ENCODE measurements around the gene ZNF768.

The ZNF768 gene

DNA sequence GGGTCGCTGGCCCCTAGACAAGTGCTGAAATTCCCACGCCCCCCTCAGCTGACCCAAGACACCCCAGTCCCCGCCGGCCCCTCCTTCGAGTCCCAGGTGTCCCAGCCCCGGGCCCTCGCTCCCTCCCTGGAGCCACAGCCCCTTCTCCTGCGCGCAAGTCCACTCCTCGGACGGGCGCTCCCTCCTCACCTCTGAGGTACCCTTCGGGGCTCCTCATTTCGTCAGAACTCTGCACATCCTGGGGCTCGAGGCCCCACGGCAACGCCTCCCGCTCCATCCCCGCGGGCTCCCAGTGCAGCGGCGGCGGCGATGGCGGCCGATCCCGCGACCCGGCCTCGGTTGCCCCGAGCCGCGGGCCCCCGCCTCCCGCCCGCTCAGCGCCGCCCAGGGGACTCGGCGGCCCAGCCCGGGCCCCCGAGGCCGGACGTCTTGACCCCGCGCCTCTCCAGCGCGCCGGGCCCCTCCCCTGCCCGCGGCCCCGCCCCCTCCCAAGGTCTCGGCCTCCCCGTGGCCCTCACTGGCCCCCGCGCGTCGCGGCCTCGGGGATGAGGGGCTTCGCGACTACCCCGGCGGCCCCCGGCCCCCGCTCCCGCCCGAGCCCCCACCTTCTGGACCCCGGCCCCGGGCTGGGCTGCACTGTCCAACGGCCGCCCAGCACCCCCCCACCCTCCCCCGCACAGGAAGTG is at the start of gene ZNF768:
TSS of gene ZNF768 (minus strand) at position 430 of the 686 bp plus-strand sequence. CDS start at position 277, 153 bp downstream.
- no peak for DNase-seq

DNA sequence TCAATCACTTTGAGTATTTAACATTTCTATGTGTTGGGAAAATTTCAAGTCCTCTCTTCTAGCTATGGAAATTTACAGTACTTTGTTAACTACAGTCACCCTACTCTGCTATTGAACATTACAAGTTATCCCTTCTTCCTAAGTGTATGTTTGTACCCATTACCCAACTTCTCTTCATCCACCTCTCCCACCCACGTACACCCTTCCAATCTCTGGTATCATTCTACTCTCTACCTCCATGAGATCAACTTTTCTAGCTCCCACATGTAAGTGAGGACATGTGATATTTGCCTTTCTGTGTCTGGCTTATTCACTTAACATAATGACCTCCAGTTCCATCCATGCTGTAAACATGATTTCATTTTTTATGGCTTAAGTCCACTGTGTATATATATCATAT is 48.3 kb upstream of the ZNF768 start:
- no peak for DNase-seq

GRCh38 chr16:30571445-30572322 is 45.3 kb upstream of the ZNF768 start, which contains the start of gene ZNF688:
Gene ZNF688, minus strand, starts transcription at chr16:30571714. Its CDS starts 85 bp downstream, at chr16:30571629.
- peak; percentile 85 for DNase-seq

GRCh38 chr16:30570636-30571444 is 44.5 kb upstream of the ZNF768 start:
- DNase-seq, result no peak

DNA sequence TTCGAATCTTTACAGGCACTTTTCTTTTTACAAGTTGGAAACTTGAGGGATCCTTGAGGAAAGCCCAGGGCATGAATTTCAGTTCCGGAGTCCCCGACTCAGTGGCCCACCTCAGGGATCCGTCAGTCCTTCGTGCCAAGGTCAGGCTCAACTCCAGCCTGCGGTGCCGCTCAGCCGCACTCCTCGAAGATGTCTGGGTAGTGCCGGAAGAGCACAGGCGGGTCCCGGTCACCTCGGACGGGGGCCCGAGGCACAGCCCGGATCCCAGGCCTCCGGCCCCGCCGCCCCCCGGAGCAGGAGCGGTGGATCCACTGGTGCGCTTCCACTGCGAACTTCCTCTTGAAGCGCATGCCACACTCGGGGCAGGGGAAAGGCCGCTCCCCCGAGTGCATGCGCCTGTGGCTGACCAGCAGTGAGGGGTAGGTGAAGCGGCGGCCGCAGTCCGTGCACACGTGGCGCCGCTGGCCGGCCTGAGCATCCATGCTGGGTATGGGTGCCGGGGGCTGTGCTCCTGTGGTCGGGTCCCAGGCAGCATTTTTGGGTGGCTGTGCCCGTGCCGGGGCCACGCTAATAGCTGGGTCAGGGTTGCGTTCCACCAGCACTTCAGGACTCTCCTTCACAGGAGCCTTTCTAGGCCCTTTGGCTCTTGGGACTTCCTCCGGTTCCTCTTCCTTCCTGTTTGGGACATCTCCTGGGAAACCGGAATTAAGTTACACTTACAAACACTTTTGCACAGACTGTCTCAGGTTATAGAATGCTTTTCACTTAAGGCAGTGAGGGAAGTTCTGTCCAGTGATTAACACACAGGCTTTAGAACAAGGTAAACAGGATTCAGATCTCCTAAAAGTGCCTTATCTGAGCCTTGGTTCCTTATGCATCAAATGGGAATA is 43.6 kb upstream of the ZNF768 start:
- no peak for DNase-seq

DNA sequence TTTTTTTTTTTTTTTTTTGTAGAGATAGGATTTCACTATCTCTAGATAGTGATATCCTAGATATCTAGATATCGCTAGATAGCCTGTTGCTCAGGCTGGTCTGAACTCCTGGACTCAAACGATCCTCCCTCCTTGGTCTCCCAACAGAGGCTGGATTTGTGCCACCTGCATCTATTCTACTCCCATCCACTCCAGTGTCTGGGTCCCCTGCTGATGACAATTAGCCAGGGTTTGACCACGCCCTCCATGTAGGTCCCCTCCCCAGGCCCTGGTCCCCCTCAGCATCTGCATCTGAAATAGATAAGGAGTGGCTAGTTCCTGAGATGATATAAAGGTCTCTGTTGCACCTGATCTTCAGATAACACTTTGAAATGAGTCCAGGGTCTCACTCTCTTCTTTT is 42.9 kb upstream of the ZNF768 start:
- no peak for DNase-seq

- no peak for DNase-seq
Observed at GRCh38 chr16:30567991-30568638, 41.7 kb upstream of the ZNF768 start.

GRCh38 chr16:30567160-30567990 is 41.0 kb upstream of the ZNF768 start:
- no peak for DNase-seq

- DNase-seq, result no peak
Observed at GRCh38 chr16:30566531-30566930, 40.2 kb upstream of the ZNF768 start.

DNA sequence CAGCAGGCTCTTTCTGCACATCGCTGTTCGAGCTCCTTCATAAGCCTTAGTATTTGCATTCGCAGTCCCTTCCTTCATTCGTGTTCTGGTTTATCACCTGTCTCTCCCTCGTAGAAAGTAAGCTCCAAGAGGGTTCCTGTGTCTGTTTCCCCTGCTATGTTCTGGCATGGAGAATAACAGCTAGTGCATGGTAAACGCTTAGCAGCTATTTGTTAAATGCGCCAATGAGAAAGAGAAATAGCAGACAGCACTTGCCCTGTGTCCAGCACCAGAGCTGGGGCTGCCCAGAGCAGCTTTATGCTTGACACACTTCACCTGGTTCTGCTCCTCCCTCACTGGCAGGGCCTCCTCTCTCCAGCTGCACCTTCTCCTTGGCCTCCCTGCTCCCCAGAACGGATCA is 39.6 kb upstream of the ZNF768 start:
- no peak for DNase-seq

DNA sequence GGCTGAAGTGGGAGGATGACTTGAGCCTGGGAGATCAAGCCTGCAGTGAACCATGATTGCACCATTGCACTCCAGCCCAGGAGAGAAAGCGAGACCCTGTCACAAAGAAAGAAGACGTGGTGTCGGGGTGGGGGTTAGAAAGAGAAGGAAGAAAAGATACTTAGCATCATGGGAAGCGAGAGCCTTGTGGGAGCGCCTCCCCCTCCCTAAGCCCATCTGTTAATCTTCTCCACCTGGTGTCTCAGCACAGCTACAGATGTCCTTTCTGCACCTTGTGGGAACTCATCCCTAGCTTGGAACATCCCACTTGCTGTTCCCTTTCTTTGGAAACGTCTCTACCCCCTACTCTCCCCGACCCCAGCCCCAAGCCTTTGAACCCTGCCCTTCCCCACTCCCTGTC is 39.2 kb upstream of the ZNF768 start:
- no peak for DNase-seq

- no peak for DNase-seq
Observed at GRCh38 chr16:30562021-30562420, 35.7 kb upstream of the ZNF768 start.

GRCh38 chr16:30561089-30561816 is 34.9 kb upstream of the ZNF768 start:
- no peak for DNase-seq

DNA sequence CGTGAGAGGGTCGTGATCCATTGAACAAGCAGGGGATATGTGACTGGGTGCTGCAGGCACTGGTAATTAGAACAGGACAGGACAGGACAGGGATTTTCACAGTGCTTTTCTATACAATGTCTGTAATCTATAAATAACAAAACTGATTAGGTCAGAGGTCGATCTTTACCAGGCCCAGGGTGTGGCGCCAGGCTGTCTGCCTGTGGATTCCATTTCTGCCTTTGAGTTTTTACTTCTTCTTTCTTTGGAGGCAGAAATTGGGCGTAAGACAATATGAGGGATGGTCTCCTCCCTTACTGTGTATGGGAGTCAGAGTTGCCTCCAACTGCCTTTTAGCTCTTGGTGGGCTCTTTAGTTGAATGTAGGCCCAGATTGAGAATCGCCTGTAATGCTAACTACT is 33.3 kb upstream of the ZNF768 start:
- DNase-seq, result no peak

DNA sequence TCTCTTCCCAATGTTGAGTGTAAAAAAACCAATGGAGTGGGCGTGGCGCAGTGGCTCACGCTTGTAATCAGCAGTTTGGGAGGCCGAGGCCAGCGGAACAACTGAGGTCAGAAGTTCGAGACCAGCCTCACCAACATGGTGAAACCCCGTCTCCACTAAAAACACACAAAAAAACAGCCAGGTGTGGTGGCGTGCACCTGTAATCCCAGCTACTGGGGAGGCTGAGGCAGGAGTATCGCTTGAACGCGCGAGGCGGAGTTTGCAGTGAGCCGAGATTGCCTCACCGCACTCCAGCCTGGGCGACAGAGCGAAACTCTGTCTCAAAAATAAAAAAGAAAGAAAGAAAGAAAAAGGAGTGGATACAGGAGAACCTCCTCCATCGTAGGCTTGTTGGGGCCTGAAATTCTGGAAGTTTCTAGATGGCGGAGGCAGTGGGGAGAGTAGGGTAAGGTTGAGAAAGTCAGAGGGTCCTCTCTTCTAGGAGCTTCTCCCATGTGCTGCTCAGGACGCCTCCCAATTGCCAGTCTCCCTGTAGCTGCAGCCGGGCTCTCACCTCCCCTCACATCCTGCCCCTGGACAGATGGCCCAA is 32.5 kb upstream of the ZNF768 start:
- no peak for DNase-seq

DNA sequence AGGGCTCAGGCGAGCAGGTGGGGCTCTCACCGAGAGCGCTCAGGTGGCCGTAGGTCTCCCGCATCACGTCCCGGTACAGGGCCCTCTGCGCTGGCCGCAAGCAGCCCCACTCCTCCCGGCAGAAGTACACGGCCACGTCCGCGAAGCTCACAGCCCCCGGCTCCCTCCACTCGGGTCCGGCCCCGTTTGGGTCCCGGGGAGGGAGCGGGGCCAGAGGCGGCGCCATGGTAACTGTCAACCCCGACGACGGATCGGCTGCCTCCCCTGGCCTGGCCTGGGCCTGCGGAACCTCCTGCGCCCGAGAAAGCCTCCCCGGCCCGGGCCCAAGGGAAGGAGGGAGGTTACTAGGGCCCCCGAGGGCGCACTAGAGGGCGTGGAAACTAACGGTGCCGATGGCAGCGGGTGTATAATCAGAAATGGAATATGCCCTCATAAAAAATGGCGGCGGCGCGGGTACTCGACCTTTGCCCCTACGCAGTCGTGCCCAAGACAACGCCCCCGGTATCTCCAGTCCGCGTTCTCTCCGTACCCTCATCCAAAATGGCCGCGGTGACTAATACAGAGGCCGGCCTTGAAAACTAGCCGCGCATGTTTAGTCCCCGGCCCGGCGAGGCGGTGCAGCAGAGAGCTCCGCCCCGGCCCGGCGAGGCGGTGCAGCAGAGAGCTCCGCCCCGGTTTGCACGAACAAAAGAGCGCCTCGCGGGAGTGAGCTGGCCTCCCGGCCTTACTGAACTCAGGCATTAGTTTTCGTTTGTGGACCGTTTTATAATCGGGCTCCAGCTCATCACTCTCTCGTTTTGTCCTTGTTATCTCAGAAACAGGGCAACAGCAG is 31.8 kb upstream of the ZNF768 start, which contains the start of gene ZNF764:
TSS of gene ZNF764 (minus strand) at position 418 of the 832 bp plus-strand sequence. CDS start at position 226, 192 bp downstream.
- peak; percentile 96 for DNase-seq

DNA sequence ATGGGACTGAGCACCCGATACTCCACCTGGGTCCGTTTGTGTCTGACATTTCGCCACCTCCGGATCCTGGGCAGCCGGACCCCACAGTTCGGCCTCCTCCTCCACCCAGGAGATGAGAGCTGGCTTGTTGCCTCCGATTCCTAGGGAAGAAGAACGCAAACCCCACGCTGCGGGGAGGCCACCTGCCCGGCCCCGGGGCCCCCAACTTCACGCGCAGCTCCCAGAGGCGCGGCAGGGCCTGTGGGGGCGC is 31.3 kb upstream of the ZNF768 start:
- DNase-seq, result no peak

- DNase-seq, result no peak
Observed at GRCh38 chr16:30556125-30556473, 29.7 kb upstream of the ZNF768 start.
